Endometrium (tissue), 2 donors: Measurements from ENCODE around the gene FPGS.
"Not testable (repeated sequence)": the region's sequence is repeated elsewhere in the genome, so short reads cannot be mapped to it uniquely, and the experiment has no call there.

Experiments
- FAIRE-seq: peaks from 2 replicates; lab custom pipeline; 2012; peaks lifted over from hg19 to GRCh38; lab: Jason Lieb, UNC
- donor health status: control.
- donor health status: control.

Gene FPGS

DNA sequence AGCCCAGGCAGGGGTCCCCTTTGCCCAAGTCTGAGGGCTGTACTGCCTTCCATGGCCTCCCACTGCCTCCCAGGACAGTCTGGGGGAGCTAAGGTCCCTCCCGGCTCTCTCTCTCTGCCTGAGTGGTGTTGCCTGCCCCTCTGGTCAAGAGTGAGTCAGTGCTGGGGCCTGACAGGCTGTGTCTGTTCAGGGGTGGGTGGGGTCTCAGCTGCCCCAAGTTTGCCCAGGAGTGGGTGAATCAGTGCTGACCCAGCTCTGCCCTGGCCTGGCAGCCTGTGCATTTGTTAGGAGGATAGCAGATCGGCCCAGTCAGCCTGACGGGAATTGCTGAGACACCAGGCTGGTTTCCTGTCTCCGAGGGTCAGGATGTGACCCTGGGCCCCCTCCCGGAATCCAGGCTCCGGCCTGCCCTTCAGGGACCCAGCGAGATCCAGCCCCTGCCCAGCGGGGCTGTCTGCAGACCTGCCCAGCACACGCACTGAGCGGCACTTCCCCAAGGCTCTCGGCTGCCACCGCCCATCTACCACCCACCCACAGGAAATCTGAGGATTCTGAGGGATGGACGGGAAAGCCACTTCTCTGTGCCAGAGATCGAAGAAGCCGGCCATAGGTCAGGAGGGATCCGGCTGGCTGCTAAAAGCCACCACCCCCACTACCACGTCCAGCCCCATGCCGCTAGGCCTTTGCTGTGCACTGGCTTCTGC is 35.8 kb downstream of the FPGS start:
- no peak for FAIRE-seq

DNA sequence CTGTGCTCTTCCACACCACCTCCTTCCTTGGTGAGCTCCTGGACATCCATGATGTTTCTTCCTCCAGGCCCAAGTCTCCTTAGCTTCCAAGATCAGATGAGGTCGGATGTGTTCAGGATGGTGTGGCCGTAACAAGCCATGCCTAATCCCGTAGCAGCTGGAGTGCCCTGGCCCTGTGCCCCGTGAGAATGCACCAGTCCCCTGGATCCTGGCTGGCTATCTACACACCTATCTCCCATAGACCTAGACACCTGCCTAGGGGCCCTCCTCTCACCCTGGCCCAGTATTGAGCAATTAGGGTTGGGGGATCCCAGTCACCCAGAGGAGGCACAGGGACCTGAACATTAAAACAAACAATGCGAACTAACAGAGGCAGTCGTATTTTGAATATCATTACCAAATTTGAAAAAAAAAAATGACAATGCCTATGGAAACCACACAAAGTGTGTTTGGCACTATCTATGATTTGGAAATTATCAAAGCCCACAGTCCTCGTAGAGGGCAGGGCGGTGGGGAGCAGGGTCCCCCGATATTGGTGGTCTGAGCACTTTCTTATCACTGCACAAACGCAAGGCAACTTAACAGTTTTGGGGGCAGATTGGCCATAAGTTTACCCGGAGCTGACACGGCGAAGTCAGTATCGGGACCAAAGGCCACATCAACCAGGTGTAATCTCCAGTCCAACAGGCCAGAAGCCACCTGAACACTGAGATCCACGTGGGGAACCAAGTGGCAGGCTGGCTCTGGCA is 38.6 kb downstream of the FPGS start:
- FAIRE-seq = no peak

DNA sequence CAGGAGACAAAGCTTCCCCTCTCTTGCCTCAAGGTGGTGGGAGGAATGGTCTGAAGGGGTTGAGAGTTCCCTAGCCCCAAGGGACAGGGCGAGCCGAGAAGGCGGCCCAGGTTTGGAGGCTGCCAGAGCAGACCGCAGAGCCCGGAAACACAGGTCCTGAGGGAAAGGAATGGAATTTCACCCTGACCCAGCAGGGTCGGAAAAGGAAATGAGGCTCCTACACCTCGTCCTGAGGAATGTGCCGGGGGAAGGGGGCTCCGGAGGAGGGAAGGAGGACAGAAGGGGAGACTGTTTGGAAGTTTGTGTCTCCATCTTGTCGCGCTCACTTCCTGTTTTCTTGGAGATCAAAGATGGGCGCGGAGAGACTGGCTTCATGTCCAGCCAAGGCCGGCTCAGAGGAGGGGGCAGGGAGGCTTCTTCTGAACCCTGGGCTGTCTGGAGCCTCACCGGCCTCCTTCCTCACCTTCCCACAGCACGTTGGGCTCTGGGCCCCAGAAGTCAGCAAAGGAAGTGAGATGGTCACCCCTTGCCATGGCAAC is 42.2 kb downstream of the FPGS start:
- no peak for FAIRE-seq

DNA sequence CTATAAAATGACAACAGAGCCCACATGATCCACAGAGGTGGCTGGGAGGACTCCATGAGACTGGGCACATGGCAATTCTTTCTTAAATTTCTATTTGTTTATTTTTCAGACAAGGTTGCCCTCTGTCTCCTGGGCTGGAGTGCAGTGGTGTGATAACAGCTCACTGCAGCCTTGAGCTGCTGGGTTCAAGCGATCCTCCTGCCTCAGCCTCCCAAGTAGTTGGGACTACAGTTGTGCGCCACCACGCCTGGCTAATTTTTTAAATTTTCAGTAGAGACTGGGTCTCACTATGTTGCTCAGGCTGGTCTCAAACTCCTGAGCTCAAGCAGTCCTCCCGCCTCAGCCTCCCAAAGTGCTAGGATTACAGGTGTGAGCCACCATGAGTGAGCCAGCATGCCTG is 42.9 kb downstream of the FPGS start:
- not testable (repeated sequence) for FAIRE-seq

DNA sequence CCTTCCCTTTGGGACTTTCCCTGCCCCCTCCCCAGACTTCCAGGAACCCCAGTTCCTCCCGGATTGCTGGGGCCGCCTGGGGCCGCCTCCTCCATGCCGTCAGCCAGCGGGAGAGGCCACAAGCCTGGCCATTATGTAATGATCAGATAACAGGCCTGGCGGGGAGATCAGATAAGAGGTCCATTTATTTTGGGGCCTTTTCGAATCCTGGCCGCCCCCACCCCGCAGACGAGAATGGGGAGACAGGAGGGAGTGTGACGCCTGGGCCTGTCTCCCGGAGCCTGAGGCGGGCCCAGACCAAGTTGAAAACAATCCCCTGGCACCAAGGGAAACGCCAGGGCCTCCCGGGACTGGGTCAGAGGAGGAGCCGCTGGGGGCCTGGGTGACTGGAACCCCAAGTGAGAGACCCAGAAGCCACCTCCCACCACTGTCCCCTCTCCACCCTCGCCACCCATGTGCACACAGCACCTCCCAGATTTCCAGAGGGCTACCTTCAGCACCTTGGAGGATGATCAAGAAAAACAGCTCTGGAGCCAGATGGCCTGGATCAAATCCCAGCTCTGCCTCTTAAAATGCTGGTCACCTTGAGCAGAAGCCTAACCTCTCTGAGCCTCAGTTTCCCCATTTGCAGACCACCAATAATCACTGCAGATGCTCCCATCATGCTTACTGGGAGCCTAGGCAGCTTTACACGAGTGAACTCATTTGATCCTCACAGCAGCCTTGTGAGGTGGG is 43.9 kb downstream of the FPGS start:
- no peak for FAIRE-seq

DNA sequence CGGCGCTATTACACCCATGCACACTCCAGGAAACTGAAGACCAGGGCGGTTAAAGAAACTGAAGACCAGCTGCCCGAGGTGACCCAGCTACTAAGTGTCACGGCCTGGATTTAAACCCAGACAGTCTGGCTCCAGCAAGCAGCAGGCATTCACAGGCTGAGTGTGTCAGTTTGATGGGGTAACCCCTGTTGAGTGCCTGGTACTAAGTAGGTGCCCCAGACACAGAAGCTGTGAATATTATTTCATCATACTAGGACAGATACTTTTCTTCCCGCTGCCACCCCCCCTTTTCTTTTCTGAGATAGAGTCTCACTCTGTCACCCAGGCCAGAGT is 44.5 kb downstream of the FPGS start:
- no peak for FAIRE-seq

DNA sequence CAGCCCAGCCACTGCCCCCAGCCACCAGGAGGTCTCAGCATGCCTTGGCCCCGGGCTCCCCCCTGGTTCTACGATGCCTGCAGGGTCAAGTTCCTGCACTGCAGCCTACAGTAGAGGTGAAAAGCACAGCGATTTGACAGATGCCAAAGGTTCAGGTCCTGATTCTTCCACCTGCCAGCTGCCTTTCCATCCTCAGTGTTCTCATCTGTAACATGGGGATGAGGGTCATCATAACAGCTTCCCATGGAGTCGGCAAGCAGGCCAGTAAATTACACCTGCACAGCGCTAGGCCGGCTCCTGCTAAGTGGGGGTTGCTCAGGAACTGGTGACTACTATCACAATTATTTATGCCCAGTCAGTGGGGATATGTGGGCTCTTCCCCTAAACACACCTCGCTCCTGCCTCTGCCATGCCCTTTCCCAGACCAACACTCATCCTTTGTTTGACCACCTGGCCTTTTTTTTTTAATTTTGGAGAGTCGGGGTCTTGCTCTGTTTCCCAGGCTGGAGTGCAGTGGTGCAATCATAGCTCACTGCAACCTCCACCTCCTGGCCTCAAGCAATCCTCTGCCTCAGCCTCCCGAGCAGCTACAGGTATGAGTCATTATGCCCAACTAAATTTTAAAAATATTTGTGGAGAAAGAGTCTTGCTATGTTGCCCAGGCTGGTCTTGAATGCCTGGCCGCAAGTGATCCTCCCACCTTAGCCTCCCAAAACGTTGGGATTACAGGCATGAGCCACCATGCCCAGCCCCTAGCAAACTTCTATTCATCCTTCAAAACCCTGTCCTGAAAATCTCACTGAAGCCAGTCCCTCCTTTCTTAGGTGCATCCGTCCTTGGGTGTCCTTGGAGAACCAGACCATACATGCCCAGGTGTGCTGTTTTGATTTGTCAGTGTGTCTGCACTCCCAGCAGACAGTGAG is 45.4 kb downstream of the FPGS start:
- FAIRE-seq = no peak

DNA sequence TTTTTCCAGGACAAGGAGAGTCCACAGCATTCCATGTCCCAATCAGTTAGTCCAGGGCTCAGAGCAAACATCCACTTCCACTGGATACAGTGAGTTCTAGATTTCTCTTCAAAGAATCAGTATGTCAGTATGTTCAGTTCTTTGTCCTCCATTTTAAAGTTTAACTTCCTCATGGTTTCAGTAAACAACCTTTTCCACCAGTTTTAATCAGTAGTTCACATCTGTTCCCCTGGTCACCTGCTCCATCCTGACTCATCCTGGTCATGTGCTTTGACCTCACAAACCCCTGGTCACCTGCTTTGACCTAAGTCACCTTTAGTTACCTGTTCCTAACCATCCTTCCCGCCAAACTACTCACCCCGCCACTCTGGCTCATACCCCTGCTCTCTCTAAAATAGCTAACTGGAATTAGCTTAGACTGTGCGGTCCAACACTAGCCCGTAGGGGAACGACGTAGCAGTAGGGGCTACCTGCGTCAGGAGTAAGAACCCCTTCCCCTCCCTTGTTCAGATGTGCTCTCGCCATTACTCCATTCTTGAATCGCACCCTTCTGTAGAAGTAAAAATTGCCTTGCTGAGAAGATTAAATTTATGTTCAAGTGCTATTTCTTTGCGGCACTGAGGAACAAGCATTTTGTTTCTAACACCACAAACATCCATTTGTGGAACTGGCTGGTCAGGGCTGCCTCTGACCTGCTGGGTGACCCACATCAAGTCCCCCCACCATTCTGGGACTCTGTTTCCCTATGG is 46.2 kb downstream of the FPGS start:
- FAIRE-seq = no peak

DNA sequence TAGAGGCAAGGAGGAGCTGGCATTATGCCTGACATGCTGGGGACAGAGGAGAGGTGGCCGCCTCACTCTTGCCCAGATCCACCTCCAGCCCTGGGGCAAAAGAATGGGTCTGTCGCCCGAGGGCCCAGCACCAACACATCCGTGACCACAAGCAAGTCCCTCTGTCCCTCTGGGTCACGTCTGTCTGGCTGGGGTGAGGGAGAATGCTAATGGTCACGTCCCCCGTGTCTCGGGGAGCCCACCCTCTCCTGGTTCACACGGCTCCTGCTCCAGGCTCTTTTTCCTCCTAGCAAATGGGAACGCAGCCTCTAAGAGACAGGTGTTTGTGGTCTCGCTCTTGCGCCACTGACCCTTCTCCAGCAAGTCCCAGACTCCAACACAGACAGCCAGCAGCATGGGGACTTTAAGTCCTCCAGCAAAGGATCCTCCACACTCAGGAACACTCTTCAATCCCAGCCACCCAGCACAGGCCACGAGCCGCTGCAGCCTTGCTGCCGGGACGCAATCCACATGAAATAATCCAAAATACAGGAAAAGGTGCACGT is 47.7 kb downstream of the FPGS start:
- no peak for FAIRE-seq

DNA sequence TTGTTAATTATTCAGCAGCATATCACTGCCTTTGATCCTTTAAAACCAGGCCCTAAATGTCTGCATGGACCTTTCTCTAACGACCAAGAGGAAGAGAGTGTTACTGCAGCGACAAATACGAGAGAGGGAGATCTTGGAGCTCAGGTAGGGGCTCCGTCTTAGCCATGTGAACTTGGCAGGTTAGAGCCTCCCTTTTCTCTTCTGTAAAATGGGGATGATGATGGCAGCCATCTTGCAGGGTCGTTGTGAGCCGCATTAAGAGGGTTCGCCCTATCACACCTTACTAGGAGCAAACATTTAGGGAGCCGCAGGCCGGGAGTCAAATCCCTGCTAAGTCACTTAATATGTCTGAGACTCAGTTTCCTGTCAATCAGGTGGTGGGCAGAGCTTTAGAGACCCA is 50.1 kb downstream of the FPGS start:
- no peak for FAIRE-seq

DNA sequence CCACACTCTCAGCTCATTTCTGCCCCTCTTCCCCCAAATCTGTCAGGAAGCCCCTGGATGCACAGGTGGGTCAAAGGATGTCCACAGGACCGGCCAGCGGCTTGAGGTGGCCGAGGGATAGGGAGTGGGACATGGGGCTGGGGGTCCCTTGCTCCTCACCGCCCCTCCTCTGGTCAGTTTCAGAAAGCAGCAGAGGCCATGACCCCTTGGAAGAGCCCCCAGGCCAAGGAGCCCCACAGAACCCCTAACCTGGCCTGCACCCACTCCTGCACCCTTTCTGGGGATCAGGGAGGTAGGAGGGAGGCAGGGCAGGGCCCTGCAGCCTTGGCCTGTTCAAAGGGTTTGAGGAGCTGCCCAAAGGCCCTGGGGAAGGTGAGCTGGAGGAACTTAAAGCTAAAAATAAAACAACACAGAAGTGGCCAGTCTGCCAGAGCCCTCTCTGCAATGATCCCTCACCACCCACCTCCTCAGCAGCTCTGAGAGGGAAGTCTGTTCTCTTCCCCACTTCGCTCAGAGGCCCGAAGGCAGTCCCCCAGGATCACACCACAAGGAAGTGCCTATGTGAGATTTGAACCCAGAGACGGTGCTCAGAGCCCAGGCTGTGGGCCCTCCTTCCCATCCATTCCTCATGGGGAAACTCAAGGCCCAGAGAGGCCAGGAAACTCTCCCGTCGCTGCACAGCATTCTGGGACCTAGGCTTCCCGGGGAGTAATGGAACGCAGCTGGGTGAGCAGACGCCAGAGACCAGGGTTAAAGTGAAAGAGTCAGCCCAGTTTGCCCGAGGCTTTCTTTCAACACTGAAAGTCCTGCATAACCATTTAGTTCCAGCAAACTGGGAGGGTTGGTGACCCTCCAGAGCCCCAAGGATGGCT is 50.9 kb downstream of the FPGS start:
- FAIRE-seq = no peak

DNA sequence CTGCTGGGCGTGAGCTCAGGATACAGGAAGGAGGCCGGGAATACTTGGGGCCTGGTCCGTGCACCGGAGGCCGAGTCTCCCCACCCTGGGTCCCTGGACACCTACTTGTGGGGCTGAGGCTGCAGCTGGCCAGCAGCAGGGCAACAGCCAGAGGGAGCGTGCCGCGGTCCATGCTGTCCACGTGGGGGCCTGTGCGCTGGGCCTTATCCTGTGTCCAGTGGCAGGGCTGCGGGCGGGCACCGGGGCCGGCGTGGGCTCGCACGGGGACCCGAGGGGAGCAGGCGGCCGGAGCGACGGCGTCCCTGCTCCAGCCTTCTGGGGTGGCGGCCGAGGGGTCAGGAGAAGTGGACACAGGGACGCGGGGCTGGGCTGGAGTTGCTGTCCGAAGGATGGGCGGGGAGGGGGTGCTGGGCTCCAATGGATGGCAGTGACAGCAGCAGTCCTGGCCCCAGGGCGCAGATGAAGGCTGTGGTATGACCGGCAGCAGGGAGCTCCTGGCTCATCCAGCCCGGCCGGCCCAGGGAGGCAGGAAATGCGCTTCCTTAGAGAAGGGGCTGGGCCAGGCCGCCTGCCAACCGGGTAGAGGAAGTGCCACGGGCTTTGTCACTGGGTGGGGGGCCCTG is 51.6 kb downstream of the FPGS start, which contains the start of gene ENG:
Gene ENG (minus strand): TSS at position 475 of the 623 bp plus-strand sequence. CDS start 303 bp downstream, at position 172.
- FAIRE-seq = no peak

DNA sequence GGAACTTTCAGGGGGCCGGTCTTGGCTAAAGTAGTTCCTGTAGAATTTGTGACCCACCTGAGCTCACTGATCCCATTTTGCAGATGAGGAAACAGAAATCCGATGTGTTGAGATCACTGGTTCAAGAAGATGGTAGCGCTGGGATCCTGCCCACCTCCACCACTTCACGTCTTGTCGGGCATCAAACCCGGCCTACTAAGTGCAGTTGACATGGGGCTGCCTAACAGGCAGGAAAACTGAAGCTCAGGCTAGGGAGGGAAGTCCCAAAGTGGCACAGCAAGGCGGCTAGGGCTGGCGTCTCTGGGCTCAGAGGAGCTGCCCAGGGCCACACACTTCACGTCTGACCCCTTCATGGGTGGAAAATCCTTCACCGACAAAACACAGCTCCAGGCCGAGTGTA is 52.3 kb downstream of the FPGS start:
- no peak for FAIRE-seq

DNA sequence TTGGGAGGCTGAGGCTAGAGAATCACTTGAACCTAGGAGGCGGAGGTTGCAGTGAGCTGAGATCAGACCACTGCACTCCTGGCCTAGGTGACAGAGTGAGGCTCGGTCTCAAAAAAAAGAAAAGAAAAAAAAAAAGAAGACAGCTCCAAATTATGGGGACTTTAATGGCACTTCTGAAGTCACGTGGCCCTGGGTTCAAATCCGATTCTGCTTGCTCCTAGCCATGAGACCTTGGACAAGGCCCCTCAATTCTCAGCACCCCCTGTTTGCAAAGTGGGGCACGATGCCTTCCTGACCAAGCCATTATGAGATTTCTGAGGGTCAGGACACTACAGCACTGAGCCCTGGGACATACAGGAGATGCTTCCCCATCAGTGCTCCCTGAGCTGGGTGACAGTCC is 52.8 kb downstream of the FPGS start:
- FAIRE-seq = no peak

DNA sequence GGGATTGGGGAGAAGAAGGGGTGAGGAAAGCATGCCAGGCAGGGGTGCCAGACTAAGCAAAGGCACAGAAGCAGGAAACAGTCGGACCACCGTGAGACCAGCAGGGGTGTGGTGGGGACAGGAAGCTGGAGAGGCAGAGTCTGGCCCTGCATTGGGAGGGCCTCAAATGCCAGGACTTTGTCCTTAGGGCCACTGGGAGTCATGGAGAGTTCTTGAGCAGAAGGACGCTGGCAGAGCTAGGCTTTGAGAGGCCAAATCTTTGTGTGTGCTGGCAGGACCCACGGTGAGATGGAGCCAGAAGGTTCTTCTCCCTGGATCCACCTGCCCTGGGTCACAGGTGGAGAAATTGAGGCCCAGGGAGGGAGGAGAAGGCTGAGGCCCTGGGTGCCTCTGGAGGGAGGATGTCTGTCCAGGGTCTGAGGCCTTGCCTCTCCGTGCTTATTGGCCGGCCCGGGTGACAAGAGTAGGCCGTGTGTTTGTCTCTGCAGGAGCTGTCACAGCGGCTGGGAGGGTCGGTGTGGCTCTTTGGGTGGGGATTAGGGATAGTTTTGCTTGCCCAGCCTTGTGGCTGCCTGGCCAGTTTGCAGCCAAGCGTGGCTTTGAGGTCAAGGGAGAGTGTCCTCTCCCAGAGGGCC is 53.5 kb downstream of the FPGS start:
- no peak for FAIRE-seq

DNA sequence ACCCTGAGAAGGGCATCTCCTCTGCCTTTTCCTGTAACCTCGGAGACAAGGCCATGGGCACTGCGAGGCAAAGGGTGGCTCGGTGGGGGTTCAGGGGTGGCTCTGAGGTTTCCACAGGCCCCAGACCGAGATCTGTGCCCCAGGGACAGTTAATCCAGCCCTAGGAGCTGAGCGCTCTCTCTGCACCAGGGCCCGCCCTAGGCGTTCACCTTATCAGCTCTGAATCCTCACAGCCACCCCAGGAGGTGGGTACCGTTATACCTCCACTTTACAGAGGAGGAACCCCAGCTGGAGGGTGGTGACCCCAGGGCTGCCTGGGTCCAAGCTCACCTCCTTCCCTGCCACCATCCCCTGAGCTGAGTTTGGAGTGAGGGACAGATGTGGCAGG is 54.0 kb downstream of the FPGS start:
- FAIRE-seq = no peak

DNA sequence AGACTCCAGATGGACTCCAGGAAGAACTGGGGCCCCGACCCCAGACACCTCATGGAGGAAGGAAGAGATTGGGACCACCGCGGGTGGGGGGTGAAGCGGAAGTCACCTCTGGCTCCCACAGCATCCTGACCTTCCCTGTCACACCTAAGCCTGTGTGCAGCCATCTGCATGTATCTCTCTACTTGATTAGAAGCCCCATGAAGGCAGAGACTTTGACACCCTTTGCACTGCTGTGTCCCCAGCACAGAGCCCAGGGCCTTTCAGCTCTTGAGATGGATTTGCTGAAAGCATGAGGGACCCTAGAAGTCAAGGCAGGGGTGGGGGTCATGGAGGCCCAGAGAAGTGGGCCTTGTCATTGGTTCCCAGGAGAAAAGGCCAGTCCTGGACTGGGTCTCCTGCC is 54.6 kb downstream of the FPGS start:
- FAIRE-seq = no peak

DNA sequence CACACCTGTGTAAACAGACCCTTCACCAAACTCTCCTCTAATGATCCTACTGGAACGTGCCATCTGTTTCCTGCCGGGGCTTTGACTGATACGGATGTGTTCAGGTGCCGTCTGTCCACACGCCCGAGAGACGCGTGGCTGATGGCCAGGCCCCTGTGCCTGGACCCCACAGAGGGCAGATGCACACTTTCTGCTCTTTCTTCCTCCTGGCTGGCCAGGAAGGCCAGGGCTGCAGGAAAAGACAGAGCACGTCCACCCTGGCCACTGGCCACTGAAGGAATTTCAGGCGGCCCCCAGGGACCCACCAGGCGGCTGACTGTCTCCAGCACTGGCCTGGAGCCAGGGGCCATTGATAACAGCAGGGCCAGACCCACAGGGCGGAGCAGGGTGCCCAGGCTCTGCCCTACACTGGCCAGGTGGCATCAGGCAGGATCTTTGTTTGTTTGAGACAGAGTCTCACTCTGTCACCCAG is 55.4 kb downstream of the FPGS start:
- no peak for FAIRE-seq

DNA sequence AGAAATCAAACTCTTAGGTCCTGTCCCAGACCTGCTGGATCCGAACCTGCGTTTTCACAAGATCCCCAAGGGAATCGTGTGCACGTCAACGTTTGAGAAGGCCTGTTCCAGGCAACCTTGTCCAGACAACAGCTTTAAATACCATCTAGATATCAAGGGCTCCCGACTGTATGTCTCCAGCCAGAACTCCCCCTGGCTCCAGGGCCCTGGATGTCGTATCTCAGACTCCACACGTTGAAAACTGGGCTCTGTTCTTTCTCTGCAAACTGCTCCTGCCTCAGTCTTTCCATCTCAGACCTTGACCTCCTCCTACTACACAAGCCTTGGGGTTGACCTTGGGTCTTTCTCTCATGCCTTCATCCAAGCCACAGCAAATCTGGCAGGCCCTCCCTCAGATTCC is 57.6 kb downstream of the FPGS start:
- FAIRE-seq = no peak
